Stromal cell of bone marrow (primary cell): ENCODE data around the gene PFKFB4.
"Not testable (repeated sequence)": the region's sequence is repeated elsewhere in the genome, so short reads cannot be mapped to it uniquely, and the experiment has no call there.

Experiments
- DNase-seq: peaks from one replicate; pipeline ENCODE4 v3.0.0-alpha.2; 2012; ENCODE audit warnings: low read depth

Gene PFKFB4

DNA sequence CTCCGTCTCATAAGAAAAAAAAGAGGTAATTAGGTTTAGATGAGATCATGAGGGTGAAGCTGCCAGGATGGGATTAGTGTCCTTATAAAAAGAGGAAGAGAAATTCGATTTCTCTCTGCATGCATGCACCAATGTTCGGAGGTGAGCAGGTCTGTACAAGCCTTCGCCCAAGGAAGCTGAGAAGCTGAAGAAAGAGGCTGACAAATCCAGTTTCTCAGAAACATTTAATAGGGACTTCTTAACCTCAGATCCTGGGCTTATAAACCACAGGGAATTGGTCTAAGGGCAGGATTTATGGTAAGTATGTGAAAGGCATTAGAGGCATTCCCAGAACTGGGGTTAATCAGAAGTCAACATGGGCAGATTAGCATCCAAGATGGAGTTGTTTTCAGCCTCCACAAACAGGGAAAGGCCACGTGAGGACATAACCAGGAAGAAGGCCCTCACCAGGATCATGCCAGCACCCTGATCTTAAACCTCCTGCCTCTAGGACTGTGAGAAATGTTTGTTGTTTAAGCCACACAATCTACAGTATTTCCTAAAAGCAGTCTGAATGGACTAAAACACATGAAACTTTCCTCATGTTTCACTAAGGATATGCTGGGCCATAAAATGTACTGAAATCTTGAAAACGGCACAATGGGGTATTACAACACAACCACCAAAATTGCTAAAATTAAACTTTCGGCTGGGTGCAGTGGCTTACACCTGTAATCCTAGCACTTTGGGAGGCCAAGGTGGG lies 64.0 kb downstream of the PFKFB4 start:
- no peak for DNase-seq

DNA sequence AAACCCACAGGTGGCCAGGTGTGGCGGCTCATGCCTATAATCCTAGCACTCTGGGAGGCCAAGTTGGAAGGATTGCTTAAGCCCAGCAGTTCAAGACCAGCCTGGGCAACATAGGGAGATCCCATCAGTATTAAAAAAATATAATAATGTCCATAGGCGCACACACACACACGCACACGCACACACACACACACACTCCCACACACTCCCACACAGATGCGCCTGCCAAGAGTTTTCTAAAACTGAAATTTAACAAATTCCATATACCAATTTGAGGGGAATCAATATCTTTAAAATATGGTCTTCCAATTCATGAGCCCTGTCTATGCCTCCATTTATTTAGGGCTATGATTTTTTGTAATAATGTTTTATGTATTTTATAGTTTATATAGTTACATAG lies 69.7 kb downstream of the PFKFB4 start:
- DNase-seq = no peak

DNA sequence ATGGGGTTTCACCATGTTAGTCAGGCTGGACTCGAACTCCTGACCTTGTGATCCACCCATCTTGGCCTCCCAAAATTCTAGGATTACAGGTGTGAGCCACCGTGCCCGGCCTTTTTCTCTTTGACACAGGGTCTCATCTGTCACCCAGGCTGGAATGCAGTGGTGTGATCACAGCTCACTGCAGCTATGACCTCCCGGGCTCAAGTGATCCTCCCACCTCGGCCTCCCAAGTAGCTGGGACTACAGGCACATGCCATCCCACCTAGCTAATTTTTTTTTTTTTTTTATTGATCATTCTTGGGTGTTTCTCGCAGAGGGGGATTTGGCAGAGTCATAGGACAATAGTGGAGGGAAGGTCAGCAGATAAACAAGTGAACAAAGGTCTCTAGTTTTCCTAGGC lies 73.8 kb downstream of the PFKFB4 start:
- not testable (repeated sequence) for DNase-seq

DNA sequence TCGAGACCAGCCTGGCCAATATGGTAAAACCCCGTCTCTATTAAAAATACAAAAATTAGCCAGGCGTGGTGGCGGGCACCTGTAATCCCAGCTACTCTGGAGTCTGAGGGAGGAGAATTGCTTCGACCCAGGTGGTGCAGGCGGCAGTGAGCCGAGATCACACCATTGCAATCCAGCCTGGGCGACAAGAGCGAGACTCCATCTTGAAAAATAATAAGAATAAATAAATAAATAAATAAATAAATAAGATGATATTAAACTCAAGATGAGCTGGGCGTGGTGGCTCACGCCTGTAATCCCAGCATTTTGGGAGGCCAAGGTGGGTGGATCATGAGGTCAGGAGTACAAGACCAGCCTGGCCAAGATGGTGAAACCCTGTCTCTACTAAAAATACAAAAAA lies 75.7 kb downstream of the PFKFB4 start:
- DNase-seq = not testable (repeated sequence)

DNA sequence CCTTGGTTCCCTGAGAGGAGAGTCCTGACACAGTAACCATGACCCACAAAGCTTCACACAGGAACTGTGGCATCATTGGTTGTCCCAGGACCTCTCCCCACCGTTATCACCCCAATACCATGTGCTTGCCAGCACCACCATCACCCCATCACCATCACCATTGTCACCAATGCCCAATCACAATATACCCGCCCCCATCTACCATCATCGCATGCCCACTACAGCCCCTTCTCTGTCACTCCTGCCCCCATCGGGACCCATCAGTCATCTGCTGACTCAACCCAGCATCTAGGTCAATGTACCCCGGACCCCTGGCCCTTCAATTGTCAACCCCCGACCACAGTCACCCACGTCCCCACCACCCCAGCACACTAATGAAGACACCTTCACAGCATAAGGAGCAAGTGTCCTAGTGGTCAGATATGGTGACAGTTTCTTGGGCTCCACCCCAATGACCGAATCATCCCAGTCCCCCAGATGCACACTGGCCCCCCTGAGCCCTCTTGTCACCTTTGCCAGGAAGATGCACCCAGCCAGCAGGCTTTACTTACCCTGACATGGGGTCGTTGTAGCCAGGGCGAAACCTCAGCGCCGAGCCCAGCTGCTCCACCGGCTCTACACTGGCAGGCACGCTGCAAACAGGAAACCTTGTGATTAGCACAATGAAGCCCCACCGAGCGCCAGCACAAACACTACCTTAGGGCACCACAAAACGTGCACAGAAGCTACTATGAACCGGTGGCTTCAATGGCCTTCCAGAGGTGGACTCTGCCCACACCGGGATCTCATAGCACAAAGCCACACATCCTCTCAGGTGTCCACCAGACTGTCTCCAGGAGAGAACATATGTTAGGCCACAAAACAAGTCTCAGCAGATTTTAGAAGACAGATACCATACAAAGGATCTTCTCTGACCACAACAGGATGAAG lies 77.7 kb downstream of the PFKFB4 start:
- no peak for DNase-seq

DNA sequence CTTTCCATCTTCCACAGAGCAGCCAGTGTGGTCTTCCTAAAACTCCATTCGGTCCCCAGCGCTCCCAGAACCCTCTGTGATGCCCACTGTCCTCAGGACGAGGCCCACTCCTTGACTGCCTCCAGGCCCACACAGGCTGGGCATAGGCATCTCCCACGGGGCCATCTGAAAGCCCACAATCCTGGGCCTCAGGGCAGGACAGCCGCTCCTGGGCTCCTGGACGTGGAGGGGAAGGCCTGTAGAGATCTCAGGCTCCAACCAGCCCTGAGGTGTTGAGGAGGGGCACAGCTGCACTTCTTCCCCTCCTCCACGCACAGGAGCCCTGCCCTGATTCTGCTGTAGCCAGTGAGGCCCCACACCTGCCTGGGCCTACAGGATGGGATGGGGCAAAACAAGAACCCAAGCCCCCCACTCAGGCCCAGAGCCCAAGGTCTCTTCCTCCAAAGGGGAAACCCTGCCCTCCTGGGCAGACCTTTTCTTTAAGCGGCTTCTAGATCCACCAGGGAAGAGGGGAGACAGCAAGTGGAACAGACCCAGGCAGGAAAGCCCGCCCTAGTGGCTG lies 78.6 kb downstream of the PFKFB4 start:
- no peak for DNase-seq

DNA sequence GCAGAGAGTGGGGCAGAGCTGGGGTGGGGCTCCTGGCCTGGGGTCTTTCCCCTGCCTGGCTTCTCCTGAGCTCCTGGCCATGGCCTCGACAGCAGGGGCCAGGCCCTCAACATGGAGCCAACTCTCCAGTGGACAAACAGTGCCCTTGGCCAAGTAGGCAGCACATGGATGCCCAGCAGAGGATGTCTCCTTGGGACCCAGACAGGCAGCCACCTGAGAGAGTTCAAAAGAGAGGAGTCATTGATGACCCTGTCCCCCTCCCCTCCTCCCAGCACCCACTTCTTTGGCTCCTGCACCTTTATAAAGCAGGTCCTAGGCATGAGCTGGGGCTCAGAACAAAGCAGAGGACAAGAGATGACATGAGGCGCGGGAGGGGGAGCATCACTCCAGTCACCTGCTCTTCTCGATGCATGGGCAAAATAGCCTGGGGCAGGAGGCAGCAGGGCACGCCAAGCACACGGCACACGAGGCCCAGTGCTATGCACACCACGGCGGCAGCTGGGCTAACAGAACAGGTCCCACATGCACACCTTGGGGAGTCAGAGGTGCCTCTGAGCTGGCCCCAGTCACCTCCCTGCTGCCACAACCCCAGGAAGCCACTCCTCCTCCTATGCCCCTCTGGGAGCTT lies 80.1 kb downstream of the PFKFB4 start:
- DNase-seq = no peak

DNA sequence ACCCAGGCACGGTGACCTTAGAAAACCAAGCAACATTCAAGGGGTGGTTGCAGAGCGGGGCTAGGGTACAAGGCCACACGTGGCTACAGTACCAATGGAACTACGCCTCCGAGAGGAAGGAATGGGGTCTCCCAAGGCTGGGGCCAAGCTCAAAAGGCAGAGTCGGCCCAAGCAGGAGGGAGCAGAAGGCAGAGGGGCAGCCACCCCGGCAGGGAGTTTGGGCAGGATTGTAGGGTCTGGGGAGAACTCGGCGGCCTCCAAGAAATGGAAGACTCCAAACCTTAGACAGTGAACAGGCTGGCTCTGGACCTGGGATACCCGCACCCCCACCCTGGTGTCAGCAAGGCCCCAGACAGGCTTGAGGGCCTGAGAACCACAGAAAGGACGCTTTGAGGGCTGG lies 81.4 kb downstream of the PFKFB4 start:
- no peak for DNase-seq

DNA sequence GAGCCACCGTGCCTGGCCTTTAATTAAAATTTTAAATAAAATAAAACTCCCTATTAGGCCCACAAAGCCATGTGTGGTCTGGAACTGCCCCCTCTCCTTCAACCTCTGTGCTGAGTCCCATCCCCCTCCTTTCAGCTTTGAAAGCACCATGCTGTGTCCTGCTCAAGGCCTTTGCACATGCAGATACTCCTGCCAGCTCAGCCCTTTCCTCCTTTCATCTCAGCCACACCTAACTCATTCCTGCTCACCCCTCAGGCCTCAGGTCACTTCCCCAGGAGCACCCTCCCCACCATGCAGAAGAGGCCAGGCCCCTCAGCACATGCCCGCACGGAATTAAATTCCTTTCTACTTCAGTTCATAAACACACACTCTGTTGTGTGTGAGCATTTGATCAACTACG lies 82.0 kb downstream of the PFKFB4 start:
- no peak for DNase-seq

DNA sequence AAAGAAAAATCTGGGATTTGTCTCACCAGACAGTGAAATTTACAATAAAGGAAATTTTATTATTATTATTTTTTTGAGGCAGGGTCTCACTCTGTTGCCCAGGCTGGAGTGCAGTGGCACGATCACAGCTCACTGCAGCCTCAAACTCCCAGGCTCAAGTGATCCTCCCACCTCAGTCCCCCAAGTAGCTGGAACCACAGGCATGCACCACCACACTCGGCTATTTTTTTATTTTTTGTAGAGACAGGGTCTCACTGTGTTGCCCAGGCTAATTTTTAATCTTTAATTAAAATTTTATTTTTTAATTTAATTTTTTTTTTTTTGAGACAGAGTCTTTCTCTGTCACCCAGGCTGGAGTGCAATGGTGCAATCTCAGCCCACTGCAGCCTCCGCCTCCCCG lies 82.6 kb downstream of the PFKFB4 start:
- DNase-seq = not testable (repeated sequence)

DNA sequence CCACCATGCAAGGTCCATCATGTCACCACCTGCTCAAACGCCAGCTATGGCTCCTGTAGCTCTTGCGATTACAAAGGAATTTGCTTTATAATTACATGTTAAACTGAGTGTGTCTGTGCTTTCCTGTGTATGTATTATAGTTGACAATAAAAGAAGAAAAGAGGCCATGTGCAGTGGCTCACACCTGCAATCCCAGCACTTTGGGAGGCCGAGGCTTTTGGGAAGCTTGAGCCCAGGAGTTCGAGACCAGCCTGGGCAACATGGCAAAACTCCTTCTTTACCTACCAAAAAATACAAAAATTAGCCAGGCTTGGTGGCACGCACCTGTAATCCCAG lies 83.0 kb downstream of the PFKFB4 start:
- DNase-seq = no peak

DNA sequence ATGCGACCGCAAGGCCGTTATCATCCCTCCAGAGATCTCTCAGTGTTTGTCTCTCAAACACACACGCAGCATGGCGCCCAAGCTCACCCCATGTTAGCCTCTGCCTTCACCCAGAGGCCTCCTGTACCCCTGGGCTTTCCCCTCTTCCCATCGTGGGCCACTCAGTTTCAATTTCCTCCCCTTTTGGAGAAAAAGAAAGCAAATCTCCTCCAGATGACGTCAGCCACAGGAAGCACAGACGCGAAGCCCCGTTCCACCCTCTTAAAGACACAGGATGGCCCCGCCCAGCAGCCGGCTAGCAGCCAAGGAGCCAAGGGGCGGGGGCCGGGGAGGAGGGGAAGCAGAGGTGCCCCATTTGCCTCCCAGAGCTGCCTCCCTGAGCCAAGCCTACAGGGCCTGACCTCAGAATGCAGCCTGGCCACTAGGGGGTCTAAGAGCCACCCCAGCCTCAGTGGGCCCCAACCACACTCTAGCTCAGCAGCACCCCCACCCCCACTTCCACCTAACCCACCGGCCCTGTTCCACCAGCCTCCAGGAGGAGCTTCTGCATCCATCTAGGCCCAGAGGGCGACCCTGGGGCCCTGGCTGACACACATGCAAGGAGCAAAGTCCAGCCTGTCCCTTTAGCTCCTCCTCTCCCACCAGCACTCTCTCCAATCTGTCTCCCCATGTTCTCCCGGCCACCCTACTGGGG lies 83.5 kb downstream of the PFKFB4 start:
- peak; percentile 84 for DNase-seq

DNA sequence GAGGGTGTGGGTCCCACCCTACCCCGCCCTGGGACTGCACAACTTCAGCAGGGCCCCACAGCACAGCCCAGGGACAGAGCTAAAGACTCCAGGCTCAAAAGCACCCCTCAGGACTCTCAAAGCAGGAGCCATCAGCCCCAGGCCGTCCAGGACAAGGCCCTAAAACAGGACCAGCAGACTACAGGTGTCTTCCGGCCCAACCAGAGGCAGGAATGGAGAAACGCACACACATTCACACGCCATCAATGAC lies 84.0 kb downstream of the PFKFB4 start:
- DNase-seq = no peak

DNA sequence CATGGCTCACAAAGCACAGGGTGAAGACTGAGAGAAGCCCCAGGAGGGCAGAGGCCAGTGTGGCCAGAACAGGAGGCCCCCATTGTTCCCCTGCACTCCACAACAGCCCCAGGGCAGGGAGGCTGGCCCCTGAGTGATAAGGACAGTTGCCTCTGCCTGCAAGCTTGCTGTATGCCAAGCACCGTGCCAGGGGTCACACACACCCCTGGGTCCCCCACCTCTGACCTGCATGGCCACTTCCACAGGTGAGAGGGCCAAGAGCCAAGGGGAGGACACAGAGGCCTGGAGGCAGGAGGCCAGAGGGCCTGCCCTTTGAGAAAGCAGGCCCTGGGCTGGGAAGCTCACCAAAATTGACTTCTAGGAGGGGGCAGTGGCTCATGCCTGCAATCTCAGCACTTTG lies 86.3 kb downstream of the PFKFB4 start:
- no peak for DNase-seq

DNA sequence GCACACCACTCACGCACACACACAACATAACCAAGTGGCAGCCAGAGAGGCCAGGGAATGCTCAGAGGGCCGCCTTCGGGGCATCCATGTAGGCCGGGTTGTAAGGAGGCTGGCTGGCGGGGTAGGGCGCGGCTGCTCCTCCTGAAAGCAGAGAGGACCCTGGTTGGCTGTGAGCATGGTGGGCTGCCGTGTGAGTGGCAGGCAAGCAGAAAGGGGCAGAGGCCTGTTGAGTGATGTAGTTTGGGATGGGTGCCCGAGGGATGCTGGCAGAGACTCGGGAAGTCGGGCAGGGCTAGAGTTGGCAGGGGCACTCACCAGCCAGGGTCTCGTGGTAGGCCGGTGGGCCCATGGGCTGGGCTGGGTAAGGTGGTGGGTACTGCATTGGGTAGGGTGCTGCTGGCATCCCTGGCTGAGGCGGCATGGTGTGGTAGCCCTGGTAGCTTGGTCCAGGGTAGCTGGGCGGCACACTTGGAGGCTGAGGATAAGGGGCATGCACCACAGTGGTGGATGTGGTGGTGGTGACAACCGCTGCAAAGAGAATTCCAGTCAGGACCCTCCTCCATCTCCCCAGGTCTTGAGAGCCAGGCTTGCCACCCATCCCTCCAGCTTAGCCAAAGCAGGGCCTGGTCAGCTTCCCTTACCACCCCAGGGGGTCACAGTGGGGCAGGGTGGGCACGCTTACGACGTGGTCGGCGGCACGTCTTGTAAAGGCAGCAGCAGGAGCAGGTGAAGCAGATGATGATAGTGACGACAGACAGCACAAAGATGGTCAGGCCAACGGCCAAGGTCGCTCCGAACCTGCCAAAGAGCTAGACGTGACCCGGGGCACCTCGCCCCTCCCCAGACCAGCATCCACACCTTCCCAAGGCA lies 87.3 kb downstream of the PFKFB4 start:
- DNase-seq = no peak

DNA sequence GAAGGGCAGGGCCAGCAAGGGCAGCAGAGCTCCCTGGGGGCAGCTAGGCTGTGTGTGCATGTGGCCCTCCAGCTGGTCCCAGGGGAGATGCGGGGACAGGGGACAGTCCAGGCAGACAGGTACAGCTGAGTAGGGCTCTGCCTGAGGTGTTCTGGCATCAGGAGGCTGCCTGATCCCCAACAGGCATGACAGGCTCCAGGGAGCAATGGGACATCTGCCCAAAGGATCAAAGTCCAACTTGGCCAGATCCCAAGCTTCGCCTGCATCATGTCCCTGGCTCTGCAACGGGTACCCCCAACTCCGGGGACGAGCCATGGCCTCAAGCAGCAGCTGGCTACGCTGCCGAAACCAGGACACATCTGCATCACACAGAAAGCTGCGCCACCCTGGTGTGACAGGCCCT lies 88.3 kb downstream of the PFKFB4 start:
- no peak for DNase-seq
